Mesothelial cell of epicardium (in vitro differentiated cells): ENCODE data around the gene MED23. TPM values are rescaled to one million over a fixed set of nuclear protein-coding genes. Genes with fewer than 3 reads are reported as not detected.

Source experiments
- DNase-seq, 2 experiments: peaks; one replicate each; pipeline ENCODE4 v3.0.0; 2021; ENCODE audit warnings: low spot score in 2 of 2; ENCODE audit not compliant: unreplicated experiment in 2 of 2
- H3K27ac Mint-ChIP-seq: 2 replicates; pipeline ENCODE4 v1.8.0; 2021; ENCODE audit warnings: mixed read lengths
- H3K27me3 Mint-ChIP-seq: 2 replicates; pipeline ENCODE4 v1.8.0; 2021; ENCODE audit warnings: low read depth, mixed read lengths
- H3K36me3 Mint-ChIP-seq: 2 replicates; pipeline ENCODE4 v1.8.0; 2021; ENCODE audit warnings: mixed read lengths
- H3K4me1 Mint-ChIP-seq: 2 replicates; pipeline ENCODE4 v1.8.0; 2021; ENCODE audit warnings: mixed read lengths
- H3K4me3 Mint-ChIP-seq: 2 replicates; pipeline ENCODE4 v1.8.0; 2021; ENCODE audit warnings: mild to moderate bottlenecking, moderate library complexity, mixed read lengths
- H3K9me3 Mint-ChIP-seq: 2 replicates; pipeline ENCODE4 v1.8.0; 2021; ENCODE audit warnings: mixed read lengths
- CTCF ChIP-seq: fragments of 200-600 bp; sonication (generic); IDR thresholded peaks from one replicate; pipeline ENCODE4 v1.5.0; 2021; ENCODE audit warnings: antibody characterized with exemption; ENCODE audit not compliant: unreplicated experiment
- total RNA-seq: library from RNA; stranded (reverse); gene quantifications from 3 replicates; pipeline ENCODE4 v1.2.1, GENCODE V29; 2021

The MED23 gene
- total RNA-seq, 1 donor from 2014 or later = 41.9 TPM

GRCh38 chr6:131640576-131640975, 12.5 kb upstream of the MED23 start:
- no peak for TF ChIP-seq CTCF
- peaks cover 4% of the 10 kb centered on the region for H3K4me1 Mint-ChIP-seq
- DNase-seq = no peak
- H3K4me3 Mint-ChIP-seq = no peak overlapping the region
- H3K36me3 Mint-ChIP-seq = no peaks in the 10 kb centered on the region
- H3K9me3 Mint-ChIP-seq = no peaks in the 10 kb centered on the region
- no peak overlapping the region for H3K27ac Mint-ChIP-seq
- no peaks in the 10 kb centered on the region for H3K27me3 Mint-ChIP-seq

- H3K9me3 Mint-ChIP-seq = no peaks in the 10 kb centered on the region
- H3K27ac Mint-ChIP-seq = no peak overlapping the region
- peaks cover 4% of the 10 kb centered on the region for H3K4me1 Mint-ChIP-seq
- no peak for TF ChIP-seq CTCF
- H3K36me3 Mint-ChIP-seq = no peaks in the 10 kb centered on the region
- no peaks in the 10 kb centered on the region for H3K27me3 Mint-ChIP-seq
- no peak overlapping the region for H3K4me3 Mint-ChIP-seq
- DNase-seq = no peak
These were observed 12.1 kb upstream of the MED23 start for GRCh38 chr6:131640100-131640499.

- Mint-ChIP-seq H3K4me1 (peaks cover 4% of the 10 kb centered on the region), H3K36me3 (no peaks in the 10 kb centered on the region), H3K27ac (no peak overlapping the region), H3K4me3 (no peak overlapping the region), H3K27me3 (no peaks in the 10 kb centered on the region), H3K9me3 (no peaks in the 10 kb centered on the region)
- DNase-seq = no peak
- no peak for TF ChIP-seq CTCF
These were observed 10.0 kb upstream of the MED23 start for GRCh38 chr6:131638013-131638412.

- Mint-ChIP-seq H3K4me3 (no peak within 1 kb of the TSS), H3K4me1 (peaks cover 4% of the 10 kb centered on the region), H3K9me3 (no peaks in the 10 kb centered on the region), H3K36me3 (no peaks in the 10 kb centered on the region), H3K27ac (no peak within 1 kb of the TSS), H3K27me3 (no peaks in the 10 kb centered on the region)
- DNase-seq = no peak
- no peak for TF ChIP-seq CTCF
These were observed 9.1 kb upstream of the MED23 start, which contains the start of gene ENPP3 for GRCh38 chr6:131636880-131637792. Gene ENPP3 (plus strand): TSS chr6:131637302. CDS start chr6:131637385, 83 bp downstream.

GRCh38 chr6:131635384-131636340, 7.6 kb upstream of the MED23 start:
- no peak for DNase-seq
- H3K27ac Mint-ChIP-seq = no peak overlapping the region
- no peak for TF ChIP-seq CTCF
- no peak overlapping the region for H3K4me3 Mint-ChIP-seq
- peaks cover 6% of the 10 kb centered on the region for H3K27me3 Mint-ChIP-seq
- H3K4me1 Mint-ChIP-seq = peaks cover 4% of the 10 kb centered on the region
- H3K36me3 Mint-ChIP-seq = no peaks in the 10 kb centered on the region
- no peaks in the 10 kb centered on the region for H3K9me3 Mint-ChIP-seq
